Lung (tissue), 12 donors: ENCODE data around the gene TGFBRAP1. TPM values are rescaled to one million over a fixed set of nuclear protein-coding genes. Genes with fewer than 3 reads are reported as not detected.

Source experiments
- ATAC-seq: fragments of 200-7000 bp; cut with Tn5 transposase; one replicate; pipeline ENCODE4 v1.9.1; 2020; ENCODE audit warnings: moderate number of reproducible peaks; ENCODE audit not compliant: insufficient read depth, low FRiP score
- DNase-seq, 3 donors: peaks; one replicate each; pipeline ENCODE4 v3.0.0-alpha.2; 2013 to 2017
- H3K27ac ChIP-seq, 2 donors: one replicate each; pipeline ENCODE4 v1.5.1; 2013; ENCODE audit warnings: mild to moderate bottlenecking in 2 of 2, moderate library complexity in 2 of 2, control low read depth in 1 of 2, inconsistent platforms in 1 of 2, low read depth in 1 of 2, low read length in 1 of 2
- H3K27me3 ChIP-seq, 3 donors: one replicate each; pipeline ENCODE4 v1.5.1; 2013; ENCODE audit warnings: low read length in 2 of 3; ENCODE audit not compliant: control insufficient read depth in 3 of 3, insufficient read depth in 3 of 3
- H3K36me3 ChIP-seq, 4 donors: one replicate each; pipeline ENCODE4 v1.5.1; 2013; ENCODE audit warnings: low read length in 4 of 4, mild to moderate bottlenecking in 1 of 4, moderate library complexity in 1 of 4; ENCODE audit not compliant: control insufficient read depth in 4 of 4, insufficient read depth in 4 of 4
- H3K4me1 ChIP-seq, 5 donors: one replicate each; pipeline ENCODE4 v1.5.1; 2013; ENCODE audit warnings: low read length in 5 of 5, mild to moderate bottlenecking in 2 of 5, moderate library complexity in 1 of 5; ENCODE audit not compliant: control insufficient read depth in 5 of 5, insufficient read depth in 5 of 5
- H3K4me3 ChIP-seq: one replicate; pipeline ENCODE4 v1.5.1; 2013; ENCODE audit warnings: mild to moderate bottlenecking, control low read depth, moderate library complexity
- H3K9ac ChIP-seq, 2 donors: one replicate each; pipeline ENCODE4 v1.5.1; 2013; ENCODE audit warnings: low read length in 2 of 2, control low read depth in 1 of 2; ENCODE audit not compliant: insufficient read depth in 1 of 2
- H3K9me3 ChIP-seq, 4 donors: one replicate each; pipeline ENCODE4 v1.5.1; 2013; ENCODE audit warnings: low read length in 3 of 4, mild to moderate bottlenecking in 1 of 4, moderate library complexity in 1 of 4; ENCODE audit not compliant: control insufficient read depth in 4 of 4, insufficient read depth in 3 of 4
- CTCF ChIP-seq: IDR thresholded peaks from 2 replicates; pipeline ENCODE4 v1.5.1; 2012; ENCODE audit warnings: mild to moderate bottlenecking; ENCODE audit errors: control extremely low read depth, extremely low read depth
- WGBS, 2 donors: extraction: QIAGEN DNeasy Blood & Tissue Kit; methylation state at CpG; one replicate each; pipeline ENCODE4 v1.1.7; 2013; 5-methylcytosine and 5-hydroxymethylcytosine counted together
- polyA plus RNA-seq, 2 donors: library from polyadenylated mRNA; stranded (reverse); fragments of 200-250 nt; gene quantifications; one replicate each; pipeline ENCODE4 v1.2.1, GENCODE V29; 2013
- total RNA-seq, 2 donors: library from RNA; depleted of rRNA in 1 of 2; stranded (reverse); fragments of >200 nt in 1 of 2; gene quantifications; one replicate each; pipeline ENCODE4 v1.2.1, GENCODE V29; 2014 to 2021
- donor health status: control.
- donor health status: control.
- donor health status: Bipolar disorder and iron deficiency.
- donor health status: healthy.
- donor health status: DM: yes; HTN: yes; CAD: no.

TGFBRAP1 gene
- total and polyA plus RNA-seq, 4 donors, result 4.0 to 19.7 (median 12.0) TPM

GRCh38 chr2:105288133-105288532 lies 41.4 kb downstream of the TGFBRAP1 start:
- H3K4me1 ChIP-seq, result no peaks in the 10 kb centered on the region
- ATAC-seq (no peak), DNase-seq (no peak)
- no peak overlapping the region for H3K9ac ChIP-seq
- H3K9me3 ChIP-seq, result no peaks in the 10 kb centered on the region
- peaks cover 4 to 30% (median 4%) of the 10 kb centered on the region in 4 donors for H3K36me3 ChIP-seq
- no peak overlapping the region for H3K27ac ChIP-seq
- no peak for TF ChIP-seq CTCF
- WGBS, 2 donors, result 87 to 97% methylated on average over 7 of the region's 7 CpGs
- no peaks in the 10 kb centered on the region for H3K27me3 ChIP-seq
- H3K4me3 ChIP-seq, result no peak overlapping the region

- 54 to 65% methylated on average over 5 of the region's 5 CpGs for WGBS, 2 donors
- Histone ChIP-seq H3K4me3 (no peak overlapping the region), H3K27me3 (no peaks in the 10 kb centered on the region), H3K9me3 (no peaks in the 10 kb centered on the region), H3K36me3 (peaks cover 4 to 28% (median 4%) of the 10 kb centered on the region in 4 donors), H3K9ac (no peak overlapping the region), H3K4me1 (no peaks in the 10 kb centered on the region), H3K27ac (no peak overlapping the region)
- no peak for ATAC-seq
- peak in 1 of 3 donors; percentile 18 for DNase-seq
- TF ChIP-seq CTCF, result no peak
Observed at GRCh38 chr2:105287692-105288091, 41.8 kb downstream of the TGFBRAP1 start.

- TF ChIP-seq CTCF, result no peak
- Histone ChIP-seq H3K27me3 (no peaks in the 10 kb centered on the region), H3K36me3 (peaks cover 3 to 45% (median 7%) of the 10 kb centered on the region in 4 donors), H3K4me1 (no peaks in the 10 kb centered on the region), H3K27ac (no peak overlapping the region), H3K4me3 (no peak overlapping the region), H3K9me3 (no peaks in the 10 kb centered on the region), H3K9ac (no peak overlapping the region)
- ATAC-seq, result no peak
- WGBS, 2 donors, result 73 to 97% methylated on average over 4 of the region's 4 CpGs
- DNase-seq, result no peak
Observed at GRCh38 chr2:105283532-105283931, 46.0 kb downstream of the TGFBRAP1 start.

- no peak overlapping the region for H3K9ac ChIP-seq
- H3K4me1 ChIP-seq, result no peaks in the 10 kb centered on the region
- H3K36me3 ChIP-seq, result peaks cover 3 to 49% (median 15%) of the 10 kb centered on the region in 4 donors
- 90 to 91% methylated on average over 10 of the region's 10 CpGs for WGBS, 2 donors
- no peak for ATAC-seq
- H3K27me3 ChIP-seq, result no peaks in the 10 kb centered on the region
- no peak for DNase-seq
- H3K4me3 ChIP-seq, result no peak overlapping the region
- no peak for TF ChIP-seq CTCF
- H3K9me3 ChIP-seq, result peaks cover 0 to 2% (median 0%) of the 10 kb centered on the region in 4 donors
- no peak overlapping the region for H3K27ac ChIP-seq
Observed at GRCh38 chr2:105280281-105280680, 49.3 kb downstream of the TGFBRAP1 start.
